Inflammatory macrophage treated with lipopolysaccharide for 1 hour (primary cell): ENCODE results near the gene NKX6-2.
"Not testable (repeated sequence)": the region's sequence is repeated elsewhere in the genome, so short reads cannot be mapped to it uniquely, and the experiment has no call there.

Experiments used
- DNase-seq, 2 donors: peaks; one replicate each; pipeline ENCODE4 v3.0.0-alpha.2; 2020 to 2022

The NKX6-2 gene

DNA sequence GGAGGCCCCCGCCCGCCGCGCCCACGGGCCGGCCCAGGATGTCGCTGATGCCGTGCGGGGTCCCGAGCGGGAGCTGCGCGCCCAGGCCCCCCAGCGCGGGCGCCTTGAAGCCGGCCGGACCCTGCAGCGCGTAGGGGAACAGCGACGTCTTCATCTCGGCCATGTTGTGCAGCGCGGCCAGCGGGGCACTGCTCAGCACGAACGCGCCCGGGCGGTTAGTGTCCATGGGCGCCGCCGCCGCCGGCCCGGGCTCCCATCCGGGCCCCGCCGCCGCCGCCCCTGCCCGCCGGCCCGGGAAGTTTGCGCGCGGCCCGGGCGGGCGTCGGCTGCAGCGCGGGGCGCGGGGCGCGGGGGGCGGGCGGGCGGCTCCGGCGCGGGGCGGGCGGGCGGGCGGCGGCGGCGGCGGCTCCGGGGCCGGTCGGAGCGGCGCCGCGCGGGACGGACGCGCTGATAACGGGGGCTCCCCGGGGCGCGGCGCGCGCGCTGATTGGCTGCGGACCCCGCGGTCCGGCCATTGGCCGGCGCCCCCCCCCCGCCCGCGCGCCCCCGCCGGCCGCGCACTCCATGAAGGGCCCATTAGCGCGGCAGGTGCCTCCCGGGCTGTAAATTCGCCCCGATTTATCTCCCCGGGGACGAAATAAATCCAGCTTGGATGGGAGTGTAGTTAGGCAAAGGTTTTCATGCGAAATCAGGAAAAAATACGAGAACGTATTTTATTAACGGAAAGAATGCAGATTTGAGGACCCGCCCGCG lies at the start of gene NKX6-2:
NKX6-2 (minus strand) TSS at position 425 of the 753 bp plus-strand sequence; CDS start at position 226, 199 bp downstream.
- no peak for DNase-seq

GRCh38 chr10:132834891-132835847 lies 49.2 kb upstream of the NKX6-2 start:
- DNase-seq, result no peak

DNA sequence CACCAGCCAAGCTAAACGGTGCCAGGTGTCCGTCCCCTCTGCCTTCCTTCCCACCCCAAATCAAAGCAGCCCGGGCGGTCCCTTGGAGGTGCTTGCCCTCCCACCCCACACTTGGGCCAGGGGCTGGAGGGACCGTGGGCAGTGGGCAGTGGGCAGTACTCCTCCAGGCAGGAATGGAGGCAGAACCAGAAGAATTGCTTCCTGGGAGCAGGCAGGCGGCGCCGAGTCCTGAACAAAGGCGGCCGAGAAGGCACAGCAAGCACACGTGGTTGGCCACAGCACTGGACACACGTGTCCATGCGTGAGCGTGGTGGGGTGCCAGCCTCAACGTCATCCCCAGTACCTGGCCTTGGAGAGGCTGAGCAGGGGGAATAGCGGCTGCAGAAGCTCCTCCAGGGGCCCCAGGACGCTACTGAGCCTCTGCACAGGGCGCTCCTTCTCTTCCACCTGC lies 48.4 kb upstream of the NKX6-2 start:
- DNase-seq, result no peak

DNA sequence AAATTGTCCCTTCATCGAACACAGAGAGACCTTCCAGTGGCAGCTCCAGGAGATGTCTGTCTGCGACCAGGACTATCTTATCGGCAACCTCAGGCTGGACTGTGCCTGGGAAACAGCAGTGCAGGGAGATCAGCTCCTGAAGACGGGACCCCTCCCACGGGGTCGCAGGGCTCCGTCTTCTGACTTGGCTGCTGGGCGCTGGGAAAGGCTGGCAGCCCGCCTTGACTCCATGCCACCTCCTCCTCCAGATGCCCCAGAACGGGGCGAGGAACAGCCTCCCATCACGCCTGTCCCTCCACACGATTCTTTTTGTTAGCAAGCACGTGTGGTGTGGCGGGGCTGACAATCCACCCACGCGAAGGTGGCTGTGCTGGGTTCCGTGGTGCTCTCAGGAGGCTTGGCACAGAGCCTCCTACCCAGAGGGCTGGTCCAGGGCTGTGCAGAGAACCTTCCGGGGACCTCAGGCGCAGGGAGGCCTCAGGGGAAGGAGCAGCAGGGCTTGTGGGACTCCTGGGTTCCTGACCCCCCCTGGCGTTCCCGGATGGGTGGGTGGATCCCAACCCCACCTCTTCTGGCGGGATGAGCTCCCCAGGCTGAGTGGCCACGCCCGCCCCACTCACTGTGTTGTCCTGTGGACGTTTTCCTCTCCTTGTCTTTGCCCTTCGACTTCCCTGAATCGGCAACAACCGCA lies 47.6 kb upstream of the NKX6-2 start:
- DNase-seq, result no peak

DNA sequence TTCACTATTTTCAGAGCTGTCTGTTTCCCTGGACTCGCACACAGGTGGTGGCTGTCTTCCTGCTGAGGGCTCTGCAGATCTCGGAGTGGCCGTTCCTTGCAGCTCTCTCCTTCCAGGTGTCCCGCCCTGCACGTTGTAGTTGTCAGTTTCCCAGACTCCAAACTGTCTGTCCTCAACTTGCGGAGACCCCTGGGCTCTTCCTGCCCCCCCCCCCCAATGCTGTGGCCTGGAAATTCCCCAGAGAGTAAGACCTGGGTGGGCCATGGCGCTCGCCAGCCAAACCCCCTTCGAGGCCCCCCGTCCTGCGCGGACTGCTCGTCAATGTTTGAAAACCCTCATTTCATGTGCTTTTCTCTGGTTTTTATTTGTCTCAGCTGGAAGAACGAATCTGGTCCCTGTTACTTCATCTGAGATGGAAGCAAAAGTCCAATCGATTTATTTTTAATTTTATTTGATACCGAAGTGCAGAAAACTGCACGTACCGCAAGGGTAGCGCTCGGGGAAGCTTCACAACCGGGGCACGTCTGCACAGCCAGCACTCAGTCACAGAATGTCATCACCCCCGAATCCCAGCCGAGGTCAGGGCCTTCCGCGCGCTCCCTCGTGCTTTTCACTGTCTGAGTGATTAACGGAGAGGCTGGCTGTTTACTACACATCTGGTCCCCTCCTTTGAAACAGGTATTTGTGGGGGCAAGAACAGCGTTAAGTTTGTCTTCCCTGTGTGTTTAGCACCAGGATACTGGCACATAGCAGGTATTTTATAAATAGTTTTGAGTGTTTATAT lies 46.4 kb upstream of the NKX6-2 start:
- no peak for DNase-seq

DNA sequence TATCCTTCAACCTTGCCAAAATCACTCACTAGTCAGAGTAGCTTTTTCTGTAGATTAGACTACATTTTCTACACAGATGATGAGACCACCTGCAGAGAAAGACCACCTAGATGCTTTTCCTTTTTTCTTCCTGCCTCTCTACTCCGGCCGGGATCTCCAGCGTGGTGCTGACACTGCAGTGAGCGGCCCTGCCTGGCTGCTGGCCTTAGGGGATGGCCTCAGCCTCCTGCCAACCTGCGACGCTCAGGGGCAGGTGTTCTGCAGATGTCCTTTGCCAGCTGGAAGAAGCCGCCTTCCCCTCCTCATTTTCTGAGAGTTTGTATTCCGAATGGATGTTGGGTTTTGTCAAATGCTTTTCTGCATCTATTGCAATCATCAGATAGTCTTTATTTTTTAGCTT lies 43.5 kb upstream of the NKX6-2 start:
- no peak for DNase-seq

DNA sequence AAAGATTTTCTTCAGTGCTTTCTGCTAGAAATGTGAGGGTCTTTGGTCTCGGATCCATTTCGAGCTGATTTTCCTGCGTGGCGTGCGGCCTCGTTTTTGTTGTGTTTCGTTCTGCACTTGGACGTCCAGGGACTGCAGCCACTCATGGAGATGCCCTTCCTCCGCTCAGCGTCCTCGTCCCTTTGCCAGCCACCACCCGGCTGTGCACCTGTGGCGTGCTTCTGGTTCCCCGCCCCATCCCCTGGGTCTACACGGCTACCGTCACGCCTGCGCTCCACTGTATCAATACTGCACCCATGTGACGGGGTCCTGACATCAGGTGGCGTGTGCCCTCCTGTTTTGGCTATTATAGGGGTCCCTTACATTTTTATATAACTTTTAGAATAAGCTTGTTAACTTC lies 42.7 kb upstream of the NKX6-2 start:
- no peak for DNase-seq

DNA sequence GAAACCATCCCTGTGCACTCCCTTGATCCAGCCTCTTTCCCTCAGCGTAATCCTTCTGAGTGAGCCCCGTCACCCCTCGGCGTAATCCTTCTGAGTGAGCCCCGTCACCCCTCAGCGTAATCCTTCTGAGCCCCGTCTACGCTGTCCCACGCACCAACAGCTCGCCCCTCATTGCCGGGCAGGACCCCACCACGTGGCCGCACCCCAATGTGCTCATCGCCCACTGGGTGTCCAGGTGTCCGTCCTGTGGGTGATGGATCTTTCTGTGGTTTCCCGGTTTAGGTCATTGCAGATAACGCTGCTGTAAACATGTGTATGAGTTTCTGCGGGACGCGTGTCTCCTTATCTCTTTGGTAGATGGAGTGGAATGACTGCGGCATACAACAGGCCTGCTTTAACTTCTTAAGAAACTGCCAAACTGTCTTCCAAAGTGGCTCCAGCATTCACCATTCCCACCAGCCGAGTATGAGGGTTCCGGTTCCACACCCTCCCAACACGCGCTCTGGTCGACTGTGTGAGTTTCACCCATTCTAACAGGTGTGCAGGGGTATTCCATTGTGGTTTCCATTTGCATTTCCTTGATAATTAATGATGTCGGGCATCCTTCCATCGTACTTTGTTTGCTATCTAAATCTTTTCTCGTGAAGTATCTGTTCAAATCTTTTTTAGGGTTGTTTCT lies 42.1 kb upstream of the NKX6-2 start:
- DNase-seq, result no peak

DNA sequence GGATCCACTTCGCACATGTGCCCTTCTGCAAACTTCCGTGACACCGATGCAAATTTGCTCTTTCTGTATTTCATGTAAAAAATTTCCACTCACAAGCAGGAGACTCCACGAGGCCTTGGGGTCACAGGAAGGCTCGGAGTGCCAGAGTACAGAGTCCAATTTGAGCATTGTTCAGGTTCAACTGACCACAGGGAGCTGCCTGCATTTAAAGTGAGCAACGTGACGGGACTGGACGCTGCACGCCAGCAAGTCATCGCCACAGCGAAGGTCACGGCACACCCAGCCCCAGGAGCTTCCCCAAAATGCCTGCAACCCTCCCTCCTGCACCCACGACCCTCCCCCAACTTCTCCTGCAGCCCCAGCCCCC lies 41.5 kb upstream of the NKX6-2 start:
- DNase-seq, result no peak

DNA sequence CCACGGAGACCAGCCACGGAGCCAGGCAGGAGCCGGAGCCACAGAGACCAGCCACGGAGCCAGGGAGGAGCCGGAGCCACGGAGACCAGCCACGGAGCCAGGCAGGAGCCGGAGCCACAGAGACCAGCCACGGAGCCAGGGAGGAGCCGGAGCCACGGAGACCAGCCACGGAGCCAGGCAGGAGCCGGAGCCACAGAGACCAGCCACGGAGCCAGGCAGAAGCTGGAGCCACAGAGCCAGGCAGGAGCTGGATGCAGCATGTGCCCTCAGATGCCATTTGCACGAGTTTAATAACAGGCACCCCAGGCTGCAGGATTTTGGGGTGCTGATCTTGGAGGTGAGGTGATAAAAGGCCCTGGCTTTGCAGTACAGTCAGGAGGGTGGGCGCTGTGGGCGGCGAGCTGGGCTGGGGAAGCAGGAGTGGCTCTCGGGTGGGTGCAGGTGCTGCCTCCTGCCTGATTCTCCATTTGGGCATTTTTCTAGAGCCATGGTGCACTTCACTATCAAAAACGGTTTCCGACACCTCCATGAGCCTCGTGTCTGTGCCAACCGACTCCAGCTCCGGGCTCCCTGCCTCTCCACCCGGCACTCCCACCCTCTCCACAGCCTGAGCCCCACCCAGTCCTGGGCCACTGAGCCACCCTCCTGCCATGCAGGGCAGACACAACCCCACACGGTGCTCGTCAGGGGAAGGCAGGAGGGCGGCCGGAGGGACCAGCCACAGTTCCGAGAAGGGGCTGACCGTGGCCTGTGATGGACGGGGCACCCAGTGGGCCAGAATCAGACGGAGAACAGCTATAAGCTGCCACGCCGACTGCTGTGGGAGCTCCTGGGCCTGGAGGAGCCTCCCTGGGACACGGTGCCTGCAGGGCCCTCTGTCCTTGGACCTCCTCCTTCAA lies 40.8 kb upstream of the NKX6-2 start:
- no peak for DNase-seq

GRCh38 chr10:132825783-132826523 lies 40.0 kb upstream of the NKX6-2 start:
- DNase-seq, result not testable (repeated sequence)

DNA sequence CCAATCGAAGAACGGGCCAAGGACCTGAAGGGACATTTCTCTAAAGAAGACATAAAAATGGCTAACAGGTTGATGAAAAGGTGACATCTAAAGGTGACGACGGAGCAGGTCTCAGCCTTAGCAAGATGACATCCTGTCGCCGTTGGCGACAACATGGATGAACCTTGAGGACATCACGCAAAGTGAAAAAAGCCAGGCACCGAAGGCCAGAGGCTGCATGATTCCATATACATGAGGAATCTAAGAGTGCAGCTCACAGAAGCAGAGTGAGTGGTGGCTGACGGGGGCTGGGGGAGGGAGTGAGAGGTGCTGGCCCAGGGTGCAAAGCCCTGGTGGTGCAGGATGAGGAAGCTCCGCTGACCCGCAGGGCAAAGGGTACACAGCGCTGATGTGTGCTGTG lies 34.1 kb upstream of the NKX6-2 start:
- DNase-seq, result no peak

GRCh38 chr10:132817701-132818211 lies 31.8 kb upstream of the NKX6-2 start:
- DNase-seq, result no peak

DNA sequence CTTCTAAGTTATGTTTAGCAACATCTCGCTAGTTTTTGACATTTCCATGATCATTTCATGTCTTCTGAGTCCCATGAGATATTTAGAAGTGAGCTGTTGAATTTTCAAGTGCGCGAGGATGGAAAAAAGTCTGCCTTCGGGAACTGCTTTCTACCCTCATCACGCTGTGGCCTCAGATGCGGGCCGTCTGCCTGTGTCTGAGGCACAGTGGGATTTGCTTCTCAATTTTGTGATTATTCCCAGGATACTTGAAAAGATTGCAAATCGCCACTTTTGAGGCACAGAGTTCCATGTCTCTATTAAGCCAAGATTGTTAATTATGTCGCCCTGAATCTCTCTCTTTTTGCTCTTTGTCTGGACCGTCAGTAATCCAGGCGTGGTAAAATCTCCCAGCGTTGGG lies 30.8 kb upstream of the NKX6-2 start:
- no peak for DNase-seq

- no peak for DNase-seq
These were observed 29.4 kb upstream of the NKX6-2 start for GRCh38 chr10:132815168-132815857.

DNA sequence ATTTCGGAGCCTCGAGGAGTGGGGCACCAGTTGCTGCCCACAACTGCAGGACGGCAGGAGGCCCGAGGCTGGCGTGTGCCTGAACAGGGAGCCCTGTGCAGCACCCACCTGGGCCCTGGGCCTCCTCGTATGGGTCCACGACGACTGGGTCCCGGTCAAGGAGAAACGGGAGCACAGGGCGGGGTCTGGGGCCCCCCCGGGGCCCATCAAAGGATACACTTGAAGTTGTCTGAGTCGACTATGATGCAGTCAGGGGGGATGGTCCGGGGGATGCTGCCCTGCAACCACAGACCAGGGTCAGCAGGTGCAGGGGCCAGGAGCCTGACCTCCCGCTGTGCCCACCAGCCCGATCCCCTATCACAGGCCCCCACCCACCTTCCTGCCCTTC lies 28.5 kb upstream of the NKX6-2 start:
- no peak for DNase-seq

DNA sequence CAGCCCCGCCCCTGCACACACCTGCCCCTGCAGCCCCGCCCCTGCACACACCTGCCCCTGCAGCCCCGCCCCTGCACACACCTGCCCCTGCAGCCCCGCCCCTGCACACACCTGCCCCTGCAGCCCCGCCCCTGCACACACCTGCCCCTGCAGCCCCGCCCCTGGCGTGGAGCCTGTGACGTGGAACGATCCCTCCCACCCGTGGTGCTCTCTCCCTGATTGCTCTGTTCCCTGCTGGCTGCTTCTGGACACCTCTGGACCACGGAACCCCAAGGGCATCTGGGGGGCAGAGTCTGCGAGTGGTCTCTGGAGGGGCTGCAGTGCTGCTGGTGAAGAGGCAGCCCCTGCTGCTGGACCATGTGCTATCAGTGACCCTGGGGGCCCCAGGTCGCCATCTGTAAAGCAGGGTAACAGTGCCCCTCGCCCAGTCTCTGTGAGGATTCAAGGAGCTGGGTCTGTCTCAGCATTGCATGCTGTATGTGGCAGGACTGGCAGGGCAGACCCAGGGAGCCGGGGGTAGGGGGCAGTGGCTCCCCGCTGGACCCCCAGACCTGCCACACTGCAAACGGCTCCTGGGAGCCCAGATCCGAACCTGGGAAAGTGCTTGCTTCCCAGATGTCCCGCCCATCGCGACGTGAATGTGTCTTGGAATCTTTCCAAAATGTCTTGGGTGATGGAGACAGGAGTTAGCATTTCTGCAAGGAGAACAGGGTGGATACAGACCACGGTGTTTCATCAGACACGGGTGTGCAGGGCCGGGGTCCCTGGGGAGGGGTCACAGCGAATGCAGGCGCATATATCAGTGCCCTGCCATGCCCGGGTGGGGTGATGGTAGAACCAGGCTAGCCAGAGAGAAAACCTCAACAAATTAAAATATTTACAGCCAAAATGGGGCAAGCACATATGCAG lies 27.9 kb upstream of the NKX6-2 start:
- DNase-seq, result no peak

GRCh38 chr10:132813001-132813401 lies 27.1 kb upstream of the NKX6-2 start:
- DNase-seq, result no peak
